Brain microvascular endothelial cell (primary cell): ENCODE results near the gene HTT.

Source experiments
- DNase-seq: peaks from one replicate; pipeline ENCODE4 v3.0.0-alpha.2; 2020
- H3K27ac ChIP-seq: fragments of 250-450 bp; sonication (Bioruptor Pico); 2 replicates; pipeline ENCODE4 v1.5.1; 2020; ENCODE audit warnings: mild to moderate bottlenecking, moderate library complexity
- H3K27me3 ChIP-seq: fragments of 250-450 bp; sonication (Bioruptor Pico); replicated peaks from 2 replicates; pipeline ENCODE4 v1.5.1; 2020; ENCODE audit warnings: mild to moderate bottlenecking
- H3K36me3 ChIP-seq: fragments of 250-450 bp; sonication (Bioruptor Pico); replicated peaks from 2 replicates; pipeline ENCODE4 v1.5.1; 2020; ENCODE audit warnings: mild to moderate bottlenecking
- H3K4me3 ChIP-seq: 2 replicates; pipeline ENCODE4 v1.5.1; 2011; ENCODE audit warnings: low read depth, mild to moderate bottlenecking, control low read depth, low read length, moderate library complexity
- CTCF ChIP-seq: IDR thresholded peaks from 2 replicates; pipeline ENCODE4 v1.5.1; 2011; ENCODE audit warnings: low read depth, mild to moderate bottlenecking, moderate library complexity, low read length, control low read depth, inconsistent platforms; ENCODE audit errors: missing control alignments
- in situ Hi-C: cut with HindIII; loops from 2 replicates; pipeline ENCODE4 v1.10.0; 2017; ENCODE audit warnings: low sequenced_read_pairs, low pct_ligation_motif_present

The HTT gene

GRCh38 chr4:3168029-3168428 is 93.5 kb downstream of the HTT start:
- in situ Hi-C loops, result no loop called here
- no peak for TF ChIP-seq CTCF
- Histone ChIP-seq H3K27ac (no peak overlapping the region), H3K36me3 (peaks cover 10% of the 10 kb centered on the region), H3K4me3 (no peak overlapping the region), H3K27me3 (no peaks in the 10 kb centered on the region)
- peak; percentile 45 for DNase-seq

- no peak overlapping the region for H3K27ac ChIP-seq
- H3K4me3 ChIP-seq, result no peak overlapping the region
- in situ Hi-C loops, result no loop called here
- TF ChIP-seq CTCF, result no peak
- H3K36me3 ChIP-seq, result peaks cover 37% of the 10 kb centered on the region
- no peak for DNase-seq
- H3K27me3 ChIP-seq, result no peaks in the 10 kb centered on the region
These were observed 100.2 kb downstream of the HTT start for GRCh38 chr4:3174371-3175338.

GRCh38 chr4:3176367-3177229 is 102.1 kb downstream of the HTT start:
- no peak for TF ChIP-seq CTCF
- H3K4me3 ChIP-seq, result no peak overlapping the region
- DNase-seq, result no peak
- no peak overlapping the region for H3K27ac ChIP-seq
- H3K27me3 ChIP-seq, result no peaks in the 10 kb centered on the region
- peaks cover 40% of the 10 kb centered on the region for H3K36me3 ChIP-seq
- in situ Hi-C loops, result no loop called here

- TF ChIP-seq CTCF, result no peak
- Histone ChIP-seq H3K4me3 (no peak overlapping the region), H3K27me3 (no peaks in the 10 kb centered on the region), H3K27ac (no peak overlapping the region), H3K36me3 (peaks cover 38% of the 10 kb centered on the region)
- in situ Hi-C loops, result no loop called here
- DNase-seq, result no peak
These were observed 102.9 kb downstream of the HTT start for GRCh38 chr4:3177426-3177825.

- H3K36me3 ChIP-seq, result peaks cover 38% of the 10 kb centered on the region
- H3K27ac ChIP-seq, result no peak overlapping the region
- H3K4me3 ChIP-seq, result no peak overlapping the region
- DNase-seq, result no peak
- in situ Hi-C loops, result no loop called here
- H3K27me3 ChIP-seq, result no peaks in the 10 kb centered on the region
- no peak for TF ChIP-seq CTCF
These were observed 103.4 kb downstream of the HTT start for GRCh38 chr4:3177905-3178304.
